ENCODE results near the gene TCAP.

DNA sequence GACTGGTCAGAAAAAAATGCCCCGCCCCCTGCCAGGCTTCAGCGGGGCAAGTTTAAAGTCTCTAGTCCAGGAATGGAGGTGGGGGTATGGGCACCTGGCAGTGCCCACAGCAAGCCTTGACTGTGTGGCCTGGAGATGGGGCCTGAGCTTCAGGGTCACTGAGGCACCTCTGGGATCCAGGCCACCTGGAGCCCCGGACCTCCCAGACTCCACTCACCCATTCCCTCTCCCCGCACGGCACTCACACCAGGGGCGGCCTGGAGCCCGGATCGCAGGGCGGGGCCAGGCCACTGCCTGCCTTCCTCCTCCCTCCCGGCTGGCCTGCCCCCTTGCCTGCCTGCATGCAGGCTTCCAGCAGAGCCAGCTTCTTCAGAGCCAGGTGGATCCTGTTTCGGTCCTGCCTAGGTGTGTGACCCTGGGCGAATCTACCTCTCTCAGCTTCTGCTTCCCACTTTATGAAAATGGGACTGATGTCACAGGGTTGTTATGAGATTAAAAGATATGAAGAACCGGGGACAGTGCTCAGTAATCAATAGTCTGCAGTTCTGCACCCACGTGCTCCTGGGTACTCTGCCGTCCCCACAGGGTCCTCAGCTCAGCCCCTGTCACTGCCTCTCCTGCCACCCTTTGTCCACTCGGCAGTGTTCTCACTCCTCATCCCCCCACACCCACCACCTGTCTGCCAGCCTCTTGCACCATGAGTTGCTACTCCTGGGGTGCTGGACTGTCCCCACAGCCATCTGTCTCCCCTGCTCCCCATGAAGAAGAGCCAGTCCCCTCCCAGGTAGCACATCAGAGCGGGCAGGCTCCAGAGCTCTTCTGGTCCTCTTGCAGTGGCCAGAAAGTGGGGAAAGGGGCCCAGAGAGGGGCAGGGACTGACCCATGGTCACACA, 1.2 kb upstream of the TCAP start:
- TF ChIP-seq CTCF (IDR thresholded peaks at IDR 0.05) (no peak), POLR2A (IDR thresholded peaks at IDR 0.05) (no peak), POLR2AphosphoS5 (IDR thresholded peaks at IDR 0.05) (no peak)
